Hepatocyte (in vitro differentiated cells): Measurements from ENCODE around the gene LYZL1.

Experiments
- EZH2 ChIP-seq: fragments of 200-600 bp; sonication (generic); IDR thresholded peaks from 2 replicates; pipeline ENCODE4 v1.6.1; 2016; ENCODE audit warnings: antibody characterized with exemption, mild to moderate bottlenecking, borderline replicate concordance
- TF ChIP-seq, protein P1 (sequence below): fragments of 200-600 bp; sonication (generic); IDR thresholded peaks from 2 replicates; pipeline ENCODE4 v1.5.1; 2016; ENCODE audit warnings: antibody characterized with exemption, mild to moderate bottlenecking; ENCODE audit not compliant: poor library complexity

DNA sequence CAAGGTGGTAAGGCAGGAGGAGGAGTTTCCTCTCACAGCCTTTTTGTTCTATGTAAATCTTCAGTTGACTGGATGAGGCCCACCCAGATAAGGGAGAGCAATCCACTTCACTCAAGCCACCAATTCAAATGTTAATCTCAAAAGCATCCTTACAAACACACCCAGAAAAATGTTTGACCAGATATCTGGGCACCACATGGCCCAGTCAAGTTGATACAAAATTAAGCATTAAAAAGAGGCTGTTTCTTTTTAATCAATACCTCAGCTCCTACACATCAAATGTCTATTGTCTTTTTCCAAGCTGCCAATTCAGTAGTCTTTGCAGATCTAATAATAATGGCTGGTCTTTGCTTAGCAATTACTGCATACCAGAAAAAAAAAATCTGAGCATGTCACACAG is 18.0 kb upstream of the LYZL1 start:
- TF ChIP-seq, protein P1, sequence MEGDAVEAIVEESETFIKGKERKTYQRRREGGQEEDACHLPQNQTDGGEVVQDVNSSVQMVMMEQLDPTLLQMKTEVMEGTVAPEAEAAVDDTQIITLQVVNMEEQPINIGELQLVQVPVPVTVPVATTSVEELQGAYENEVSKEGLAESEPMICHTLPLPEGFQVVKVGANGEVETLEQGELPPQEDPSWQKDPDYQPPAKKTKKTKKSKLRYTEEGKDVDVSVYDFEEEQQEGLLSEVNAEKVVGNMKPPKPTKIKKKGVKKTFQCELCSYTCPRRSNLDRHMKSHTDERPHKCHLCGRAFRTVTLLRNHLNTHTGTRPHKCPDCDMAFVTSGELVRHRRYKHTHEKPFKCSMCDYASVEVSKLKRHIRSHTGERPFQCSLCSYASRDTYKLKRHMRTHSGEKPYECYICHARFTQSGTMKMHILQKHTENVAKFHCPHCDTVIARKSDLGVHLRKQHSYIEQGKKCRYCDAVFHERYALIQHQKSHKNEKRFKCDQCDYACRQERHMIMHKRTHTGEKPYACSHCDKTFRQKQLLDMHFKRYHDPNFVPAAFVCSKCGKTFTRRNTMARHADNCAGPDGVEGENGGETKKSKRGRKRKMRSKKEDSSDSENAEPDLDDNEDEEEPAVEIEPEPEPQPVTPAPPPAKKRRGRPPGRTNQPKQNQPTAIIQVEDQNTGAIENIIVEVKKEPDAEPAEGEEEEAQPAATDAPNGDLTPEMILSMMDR, result no peak
- no peak for TF ChIP-seq EZH2
